ENCODE measurements around the gene FAM184A.

Gene FAM184A

GRCh38 chr6:118917546-118918328, 160.7 kb downstream of the FAM184A start:
- no peak for DNase-seq

- no peak for DNase-seq
Measured at GRCh38 chr6:118914598-118914997, 163.9 kb downstream of the FAM184A start.

GRCh38 chr6:118913161-118913560, 165.3 kb downstream of the FAM184A start:
- DNase-seq: no peak

- DNase-seq: no peak
Measured at GRCh38 chr6:118912646-118913045, 165.8 kb downstream of the FAM184A start.
